Transverse colon (tissue), 4 donors: ENCODE results near the gene KCNK13.

Experiments
- EP300 ChIP-seq: sonication (generic); formaldehyde crosslinking; IDR thresholded peaks from one replicate; pipeline ENCODE4 v1.6.1; 2017; ENCODE audit warnings: antibody characterized with exemption, low read depth
- POLR2A ChIP-seq: fragments of 450-650 bp; IDR thresholded peaks from one replicate; pipeline ENCODE4 v1.6.1; 2016; ENCODE audit warnings: antibody characterized with exemption, mild to moderate bottlenecking, moderate library complexity
- POLR2AphosphoS5 ChIP-seq, 3 donors: sonication (generic); formaldehyde crosslinking; IDR thresholded peaks; one replicate each; pipeline ENCODE4 v1.6.1; 2016; ENCODE audit warnings: antibody characterized with exemption in 3 of 3
- TF ChIP-seq, protein P1 (sequence below), 5 experiments: fragments of 200-600 bp in 3 of 5; fragments of 450-650 bp in 2 of 5; sonication (generic) in 3 of 5; IDR thresholded peaks; 1 replicate in 2 of 5; 2 replicates in 3 of 5; pipeline ENCODE4 v1.5.1; 2016 to 2017; ENCODE audit warnings: antibody characterized with exemption in 5 of 5, inconsistent platforms in 3 of 5, mild to moderate bottlenecking in 2 of 5, moderate library complexity in 1 of 5

DNA sequence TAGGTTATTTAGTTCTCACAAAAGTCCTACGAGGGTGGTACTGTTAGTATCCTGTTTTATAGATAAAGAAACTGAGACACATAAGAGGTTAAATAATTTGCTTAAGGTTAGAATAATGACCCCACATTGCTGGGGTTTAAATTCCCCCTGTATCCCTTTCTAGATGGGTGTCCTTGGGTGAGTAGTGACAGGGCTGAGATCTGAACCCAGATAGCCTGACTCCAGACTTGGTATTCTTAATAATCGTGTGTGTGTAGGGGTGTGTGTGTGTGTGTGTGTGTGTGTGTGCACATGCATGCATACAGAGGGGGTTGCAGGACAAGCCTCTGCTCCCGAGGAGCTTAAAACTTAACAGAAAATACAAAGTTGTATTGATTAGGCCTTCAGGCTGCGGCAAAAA, 97.9 kb downstream of the KCNK13 start:
- TF ChIP-seq, protein P1, sequence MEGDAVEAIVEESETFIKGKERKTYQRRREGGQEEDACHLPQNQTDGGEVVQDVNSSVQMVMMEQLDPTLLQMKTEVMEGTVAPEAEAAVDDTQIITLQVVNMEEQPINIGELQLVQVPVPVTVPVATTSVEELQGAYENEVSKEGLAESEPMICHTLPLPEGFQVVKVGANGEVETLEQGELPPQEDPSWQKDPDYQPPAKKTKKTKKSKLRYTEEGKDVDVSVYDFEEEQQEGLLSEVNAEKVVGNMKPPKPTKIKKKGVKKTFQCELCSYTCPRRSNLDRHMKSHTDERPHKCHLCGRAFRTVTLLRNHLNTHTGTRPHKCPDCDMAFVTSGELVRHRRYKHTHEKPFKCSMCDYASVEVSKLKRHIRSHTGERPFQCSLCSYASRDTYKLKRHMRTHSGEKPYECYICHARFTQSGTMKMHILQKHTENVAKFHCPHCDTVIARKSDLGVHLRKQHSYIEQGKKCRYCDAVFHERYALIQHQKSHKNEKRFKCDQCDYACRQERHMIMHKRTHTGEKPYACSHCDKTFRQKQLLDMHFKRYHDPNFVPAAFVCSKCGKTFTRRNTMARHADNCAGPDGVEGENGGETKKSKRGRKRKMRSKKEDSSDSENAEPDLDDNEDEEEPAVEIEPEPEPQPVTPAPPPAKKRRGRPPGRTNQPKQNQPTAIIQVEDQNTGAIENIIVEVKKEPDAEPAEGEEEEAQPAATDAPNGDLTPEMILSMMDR (IDR thresholded peaks at IDR 0.05) = no peak
- TF ChIP-seq EP300 (no peak), POLR2AphosphoS5 (IDR thresholded peaks at IDR 0.05) (no peak), POLR2A (no peak)
